Measurements from ENCODE around the gene HES3.
A peak's percentile ranks its signal among the peaks of the same experiment; 100 is the strongest.

The HES3 gene

GRCh38 chr1:6279613-6280383, 35.8 kb downstream of the HES3 start:
- TF ChIP-seq CTCF (IDR thresholded peaks at IDR 0.05; ENCODE audit: low read depth, low read length) = no peak
- DNase-seq (ENCODE audit: low read depth in 2 of 2) = no peak
- H3K4me3 ChIP-seq (replicated peaks in 1 of 2; ENCODE audit: low read depth in 2 of 2, low read length in 2 of 2) = no peak overlapping the region

GRCh38 chr1:6280761-6281451, 36.9 kb downstream of the HES3 start:
- DNase-seq (ENCODE audit: low read depth in 2 of 2) = peak in 1 of 2 donors; percentile 28
- TF ChIP-seq CTCF (IDR thresholded peaks at IDR 0.05; ENCODE audit: low read depth, low read length) = peak; percentile 45
- no peak overlapping the region for H3K4me3 ChIP-seq (replicated peaks in 1 of 2; ENCODE audit: low read depth in 2 of 2, low read length in 2 of 2)

GRCh38 chr1:6281511-6282402, 37.8 kb downstream of the HES3 start:
- DNase-seq (ENCODE audit: low read depth in 2 of 2) = no peak
- no peak for TF ChIP-seq CTCF (IDR thresholded peaks at IDR 0.05; ENCODE audit: low read depth, low read length)
- H3K4me3 ChIP-seq (replicated peaks in 1 of 2; ENCODE audit: low read depth in 2 of 2, low read length in 2 of 2) = no peak overlapping the region

- TF ChIP-seq CTCF (IDR thresholded peaks at IDR 0.05; ENCODE audit: low read depth, low read length) = no peak
- DNase-seq (ENCODE audit: low read depth in 2 of 2) = no peak
- no peak overlapping the region for H3K4me3 ChIP-seq (replicated peaks in 1 of 2; ENCODE audit: low read depth in 2 of 2, low read length in 2 of 2)
These were observed 38.7 kb downstream of the HES3 start for GRCh38 chr1:6282577-6283270.

GRCh38 chr1:6285336-6285735, 41.4 kb downstream of the HES3 start:
- no peak for TF ChIP-seq CTCF (IDR thresholded peaks at IDR 0.05; ENCODE audit: low read depth, low read length)
- DNase-seq (ENCODE audit: low read depth in 2 of 2) = no peak
- H3K4me3 ChIP-seq (replicated peaks in 1 of 2; ENCODE audit: low read depth in 2 of 2, low read length in 2 of 2) = no peak overlapping the region

GRCh38 chr1:6286266-6286665, 42.3 kb downstream of the HES3 start:
- no peak for DNase-seq (ENCODE audit: low read depth in 2 of 2)
- no peak overlapping the region for H3K4me3 ChIP-seq (replicated peaks in 1 of 2; ENCODE audit: low read depth in 2 of 2, low read length in 2 of 2)
- TF ChIP-seq CTCF (IDR thresholded peaks at IDR 0.05; ENCODE audit: low read depth, low read length) = no peak

Measured in cardiac fibroblast (primary cell).